MM.1S (cell line): ENCODE measurements around the gene MET.

Source experiments
- CTCF ChIP-seq: fragments of 300-600 bp; sonication (generic); IDR thresholded peaks from 2 replicates; pipeline ENCODE4 v1.5.1; 2016; ENCODE audit warnings: antibody characterized with exemption, low read length, mixed read lengths
- EZH2 ChIP-seq: fragments of 300-600 bp; sonication (generic); optimal IDR thresholded peaks from 2 replicates; pipeline ENCODE3; 2017; ENCODE audit warnings: low read depth, mild to moderate bottlenecking, antibody characterized with exemption, low read length, mixed read lengths

GRCh38 chr7:116790025-116790424 lies 118.0 kb downstream of the MET start:
- TF ChIP-seq CTCF (no peak), EZH2 (no peak)
